ENCODE measurements around the gene RHBDD3. TPM values are rescaled to one million over a fixed set of nuclear protein-coding genes. Genes with fewer than 3 reads are reported as not detected.

The RHBDD3 gene
- total RNA-seq, 2 donors from 2014 or later: 22.4 to 29.4 TPM

DNA sequence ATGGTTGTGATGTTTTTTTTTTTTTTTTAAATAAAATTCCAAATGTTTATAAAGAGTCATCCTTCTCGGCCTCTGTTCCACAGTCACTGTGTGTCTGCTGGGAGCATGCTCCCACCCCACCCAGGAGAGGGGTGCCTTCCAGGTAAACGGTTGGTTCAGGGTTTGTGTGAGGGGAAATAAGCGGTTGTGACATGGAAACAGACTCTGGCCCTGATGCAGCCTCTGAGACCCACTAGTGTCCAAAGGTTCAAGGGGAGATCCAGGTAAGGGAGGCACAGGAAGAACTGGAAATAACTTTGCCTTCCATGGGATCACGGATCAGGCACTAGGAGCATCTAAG, 32.7 kb upstream of the RHBDD3 start:
- DNase-seq: no peak
- no peak for ATAC-seq (replicated peaks in 1 of 2)
- no peak overlapping the region for H3K4me3 Mint-ChIP-seq
- H3K27ac Mint-ChIP-seq: no peak overlapping the region
- no peaks in the 10 kb centered on the region for H3K9me3 Mint-ChIP-seq
- H3K4me1 Mint-ChIP-seq (ENCODE audit: low read depth): no peaks in the 10 kb centered on the region
- H3K27me3 Mint-ChIP-seq (ENCODE audit: low read depth): peaks cover 16% of the 10 kb centered on the region
- peaks cover 9 to 24% of the 10 kb centered on the region in 2 donors for H3K36me3 Mint-ChIP-seq (ENCODE audit: insufficient read depth in 2 of 2)

DNA sequence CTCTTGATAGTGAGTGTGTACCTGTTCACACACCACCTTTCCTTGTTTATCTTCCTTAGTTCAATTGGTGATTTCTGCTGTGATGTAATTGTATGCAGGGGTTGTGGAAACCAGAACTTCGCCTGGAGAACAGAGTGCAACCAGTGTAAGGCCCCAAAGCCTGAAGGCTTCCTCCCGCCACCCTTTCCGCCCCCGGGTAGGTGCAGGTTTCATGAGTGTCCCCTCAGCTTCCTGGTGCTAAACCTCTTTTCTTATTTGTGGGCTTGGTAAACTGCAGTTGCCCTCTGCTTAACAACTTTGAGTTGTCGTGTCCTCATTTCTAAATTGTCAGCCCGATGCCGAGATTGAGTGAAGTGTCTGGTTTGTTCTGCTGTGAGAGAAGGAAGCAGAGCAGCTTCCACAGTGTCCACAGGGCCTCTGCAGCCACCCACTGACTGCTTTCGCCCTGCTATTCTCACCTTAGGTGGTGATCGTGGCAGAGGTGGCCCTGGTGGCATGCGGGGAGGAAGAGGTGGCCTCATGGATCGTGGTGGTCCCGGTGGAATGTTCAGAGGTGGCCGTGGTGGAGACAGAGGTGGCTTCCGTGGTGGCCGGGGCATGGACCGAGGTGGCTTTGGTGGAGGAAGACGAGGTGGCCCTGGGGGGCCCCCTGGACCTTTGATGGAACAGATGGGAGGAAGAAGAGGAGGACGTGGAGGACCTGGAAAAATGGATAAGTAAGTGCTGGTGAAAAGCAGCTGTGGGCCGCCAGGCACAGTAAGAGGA, 31.5 kb upstream of the RHBDD3 start:
- Mint-ChIP-seq H3K4me1 (ENCODE audit: low read depth) (no peaks in the 10 kb centered on the region), H3K9me3 (no peaks in the 10 kb centered on the region), H3K4me3 (no peak overlapping the region), H3K27me3 (ENCODE audit: low read depth) (peaks cover 5% of the 10 kb centered on the region), H3K36me3 (ENCODE audit: insufficient read depth in 2 of 2) (peaks cover 9 to 26% of the 10 kb centered on the region in 2 donors), H3K27ac (no peak overlapping the region)
- DNase-seq (no peak), ATAC-seq (replicated peaks in 1 of 2) (no peak)

DNA sequence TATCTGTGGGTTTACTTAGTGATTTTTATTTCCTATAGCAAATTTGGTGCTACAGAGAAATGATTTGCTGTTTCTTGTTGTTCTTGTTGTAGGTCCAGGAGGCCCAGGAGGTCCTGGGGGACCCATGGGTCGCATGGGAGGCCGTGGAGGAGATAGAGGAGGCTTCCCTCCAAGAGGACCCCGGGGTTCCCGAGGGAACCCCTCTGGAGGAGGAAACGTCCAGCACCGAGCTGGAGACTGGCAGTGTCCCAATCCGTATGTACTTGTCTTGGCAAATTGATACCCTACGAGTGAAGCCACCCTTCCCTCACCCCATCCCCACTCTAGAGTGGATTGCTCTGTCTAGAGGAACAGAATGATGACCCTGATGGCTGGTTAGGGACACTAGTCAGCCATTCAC, 30.9 kb upstream of the RHBDD3 start:
- H3K27ac Mint-ChIP-seq: no peak overlapping the region

DNA sequence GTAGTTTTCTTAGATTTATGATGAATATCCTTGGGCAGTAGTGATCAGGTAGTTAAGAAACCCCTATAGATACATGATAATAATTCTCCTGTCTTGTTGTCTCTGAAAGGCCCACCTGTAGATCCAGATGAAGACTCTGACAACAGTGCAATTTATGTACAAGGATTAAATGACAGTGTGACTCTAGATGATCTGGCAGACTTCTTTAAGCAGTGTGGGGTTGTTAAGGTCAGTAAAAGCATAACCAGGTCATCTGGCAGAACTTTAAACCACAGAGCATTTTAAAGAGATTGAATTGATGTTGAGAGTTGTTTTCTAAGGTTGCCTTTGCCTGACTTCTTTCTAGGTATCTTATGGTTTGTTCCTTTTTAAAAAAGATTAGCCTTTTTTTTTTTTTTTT, 24.6 kb upstream of the RHBDD3 start:
- Mint-ChIP-seq H3K36me3 (ENCODE audit: insufficient read depth in 2 of 2) (peaks cover 11 to 54% of the 10 kb centered on the region in 2 donors), H3K27me3 (ENCODE audit: low read depth) (no peaks in the 10 kb centered on the region), H3K27ac (no peak overlapping the region), H3K4me1 (ENCODE audit: low read depth) (peaks cover 1% of the 10 kb centered on the region), H3K9me3 (no peaks in the 10 kb centered on the region), H3K4me3 (no peak overlapping the region)
- DNase-seq (no peak), ATAC-seq (replicated peaks in 1 of 2) (no peak)

More for the DNA sequence above, 30.9 kb upstream of the RHBDD3 start:
- Mint-ChIP-seq H3K9me3 (no peaks in the 10 kb centered on the region), H3K27me3 (ENCODE audit: low read depth) (no peaks in the 10 kb centered on the region), H3K36me3 (ENCODE audit: insufficient read depth in 2 of 2) (peaks cover 9 to 33% of the 10 kb centered on the region in 2 donors), H3K4me3 (no peak overlapping the region), H3K4me1 (ENCODE audit: low read depth) (no peaks in the 10 kb centered on the region)
- DNase-seq (no peak), ATAC-seq (replicated peaks in 1 of 2) (no peak)

DNA sequence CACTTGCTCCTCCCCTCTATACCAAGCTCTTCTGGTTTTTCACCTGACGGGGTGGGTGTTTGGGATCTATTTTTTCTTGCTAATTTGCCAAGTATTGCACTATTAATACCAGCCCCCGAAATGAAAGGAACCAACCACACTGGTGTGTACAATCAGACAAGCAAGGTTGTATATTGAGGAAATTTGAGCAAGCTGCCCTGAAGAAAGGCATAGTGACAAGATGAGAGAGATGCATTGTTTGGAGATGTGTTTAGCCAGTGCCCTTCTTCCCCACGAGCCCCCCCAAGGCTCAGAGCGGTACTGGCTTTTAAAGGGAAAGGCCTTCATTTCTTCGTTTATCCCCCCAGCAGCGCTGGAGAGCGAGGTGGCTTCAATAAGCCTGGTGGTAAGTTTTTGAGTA, 23.4 kb upstream of the RHBDD3 start:
- H3K27ac Mint-ChIP-seq: no peak overlapping the region
- H3K4me3 Mint-ChIP-seq: no peak overlapping the region
- H3K27me3 Mint-ChIP-seq (ENCODE audit: low read depth): no peaks in the 10 kb centered on the region
- ATAC-seq (replicated peaks in 1 of 2) (no peak), DNase-seq (no peak)
- no peaks in the 10 kb centered on the region for H3K9me3 Mint-ChIP-seq
- H3K36me3 Mint-ChIP-seq (ENCODE audit: insufficient read depth in 2 of 2): peaks cover 15 to 60% of the 10 kb centered on the region in 2 donors
- H3K4me1 Mint-ChIP-seq (ENCODE audit: low read depth): peaks cover 10% of the 10 kb centered on the region

DNA sequence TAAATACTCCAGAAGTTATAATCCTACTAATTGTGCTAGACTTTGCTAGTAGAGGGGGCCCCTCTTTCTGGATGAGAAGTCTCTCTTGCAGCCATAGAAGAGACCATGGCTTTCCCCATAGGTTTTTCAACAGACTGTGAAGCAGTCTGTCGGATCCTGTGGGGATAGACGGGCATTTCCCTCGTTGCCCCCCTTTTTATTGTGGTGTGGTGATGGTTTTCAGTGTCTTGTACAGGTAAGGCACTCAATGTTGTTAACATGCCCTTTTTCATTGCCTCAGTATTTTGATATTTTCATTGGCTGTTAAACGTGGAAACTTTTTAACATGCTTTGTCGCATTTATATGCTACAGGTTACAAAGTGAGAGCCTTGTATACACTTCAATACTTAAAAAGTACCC, 22.3 kb upstream of the RHBDD3 start:
- Mint-ChIP-seq H3K4me1 (ENCODE audit: low read depth) (peaks cover 10% of the 10 kb centered on the region), H3K4me3 (no peak overlapping the region), H3K9me3 (no peaks in the 10 kb centered on the region), H3K27ac (no peak overlapping the region), H3K27me3 (ENCODE audit: low read depth) (no peaks in the 10 kb centered on the region), H3K36me3 (ENCODE audit: insufficient read depth in 2 of 2) (peaks cover 15 to 58% of the 10 kb centered on the region in 2 donors)
- no peak for ATAC-seq (replicated peaks in 1 of 2)
- DNase-seq: no peak

- no peak for DNase-seq
- Mint-ChIP-seq H3K9me3 (no peaks in the 10 kb centered on the region), H3K27me3 (ENCODE audit: low read depth) (no peaks in the 10 kb centered on the region), H3K4me3 (no peak overlapping the region), H3K27ac (peak overlapping the region; percentile 68), H3K36me3 (ENCODE audit: insufficient read depth in 2 of 2) (peaks cover 20 to 60% of the 10 kb centered on the region in 2 donors), H3K4me1 (ENCODE audit: low read depth) (peaks cover 10% of the 10 kb centered on the region)
- no peak for ATAC-seq (replicated peaks in 1 of 2)
These were observed 21.1 kb upstream of the RHBDD3 start for GRCh38 chr22:29288837-29289236.

- peaks cover 16% of the 10 kb centered on the region for H3K4me1 Mint-ChIP-seq (ENCODE audit: low read depth)
- H3K9me3 Mint-ChIP-seq: no peaks in the 10 kb centered on the region
- no peak overlapping the region for H3K4me3 Mint-ChIP-seq
- H3K36me3 Mint-ChIP-seq (ENCODE audit: insufficient read depth in 2 of 2): peaks cover 20 to 64% of the 10 kb centered on the region in 2 donors
- ATAC-seq (replicated peaks in 1 of 2) (no peak), DNase-seq (no peak)
- no peaks in the 10 kb centered on the region for H3K27me3 Mint-ChIP-seq (ENCODE audit: low read depth)
- H3K27ac Mint-ChIP-seq: no peak overlapping the region
These were observed 16.4 kb upstream of the RHBDD3 start for GRCh38 chr22:29284196-29284595.

DNA sequence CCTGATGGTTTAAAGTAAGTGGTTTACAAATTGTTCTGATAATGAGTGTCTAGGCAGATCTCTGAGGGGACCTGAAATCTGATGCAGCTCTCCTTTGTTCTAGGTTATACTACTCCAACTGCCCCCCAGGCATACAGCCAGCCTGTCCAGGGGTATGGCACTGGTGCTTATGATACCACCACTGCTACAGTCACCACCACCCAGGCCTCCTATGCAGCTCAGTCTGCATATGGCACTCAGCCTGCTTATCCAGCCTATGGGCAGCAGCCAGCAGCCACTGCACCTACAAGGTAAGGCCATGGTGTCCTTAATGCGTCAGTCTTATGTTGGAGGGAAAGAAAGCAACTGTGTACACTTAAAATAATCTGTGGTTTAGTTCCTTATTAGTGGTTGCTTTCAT, 10.1 kb upstream of the RHBDD3 start:
- H3K4me1 Mint-ChIP-seq (ENCODE audit: low read depth): peaks cover 53% of the 10 kb centered on the region

DNA sequence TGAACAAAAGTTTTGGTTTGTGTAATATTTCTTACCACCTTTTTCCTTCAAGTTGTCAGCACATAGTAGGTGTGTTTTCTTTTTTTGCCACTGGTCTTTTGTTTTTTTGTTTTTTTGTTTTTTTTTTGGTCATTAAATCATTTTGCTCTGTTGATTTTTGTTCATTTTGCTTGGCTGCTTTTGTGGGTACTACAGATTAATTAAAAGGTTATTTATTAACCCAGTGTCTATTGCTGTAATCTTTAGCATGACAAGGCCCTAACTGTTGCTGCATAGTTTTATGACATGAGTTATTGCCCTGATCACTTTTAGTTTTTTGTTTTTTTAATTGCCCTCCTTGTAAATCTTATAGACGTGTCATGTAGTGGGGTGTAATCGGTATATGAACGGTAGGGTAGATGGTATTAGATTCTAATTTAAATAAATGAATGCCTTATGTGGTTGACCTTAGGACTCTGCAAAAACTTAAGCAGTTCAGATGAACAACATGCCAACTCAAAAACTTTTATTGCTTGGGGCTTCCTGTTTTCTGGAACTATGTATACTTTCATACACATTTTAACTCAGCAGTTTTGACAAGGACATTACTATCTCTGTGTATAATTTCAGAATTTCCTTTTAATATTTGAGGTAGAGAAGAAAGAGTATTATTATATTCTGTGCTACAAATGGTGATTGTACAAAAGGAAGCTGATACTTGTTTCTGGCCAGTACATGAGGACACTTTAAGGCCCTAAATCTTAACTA, 8.2 kb upstream of the RHBDD3 start:
- Mint-ChIP-seq H3K4me1 (ENCODE audit: low read depth) (peaks cover 66% of the 10 kb centered on the region), H3K9me3 (no peaks in the 10 kb centered on the region), H3K27ac (peak overlapping the region; percentile 92), H3K27me3 (ENCODE audit: low read depth) (no peaks in the 10 kb centered on the region), H3K4me3 (peak overlapping the region in 1 of 2 donors; percentile 50), H3K36me3 (ENCODE audit: insufficient read depth in 2 of 2) (peaks cover 19 to 69% of the 10 kb centered on the region in 2 donors)
- DNase-seq (no peak), ATAC-seq (replicated peaks in 1 of 2) (no peak)

More for the DNA sequence above, 10.1 kb upstream of the RHBDD3 start:
- H3K9me3 Mint-ChIP-seq: no peaks in the 10 kb centered on the region
- no peak for DNase-seq
- no peak overlapping the region for H3K4me3 Mint-ChIP-seq
- peak overlapping the region; percentile 26 for H3K27ac Mint-ChIP-seq
- no peak for ATAC-seq (replicated peaks in 1 of 2)
- no peaks in the 10 kb centered on the region for H3K27me3 Mint-ChIP-seq (ENCODE audit: low read depth)
- H3K36me3 Mint-ChIP-seq (ENCODE audit: insufficient read depth in 2 of 2): peaks cover 21 to 73% of the 10 kb centered on the region in 2 donors

DNA sequence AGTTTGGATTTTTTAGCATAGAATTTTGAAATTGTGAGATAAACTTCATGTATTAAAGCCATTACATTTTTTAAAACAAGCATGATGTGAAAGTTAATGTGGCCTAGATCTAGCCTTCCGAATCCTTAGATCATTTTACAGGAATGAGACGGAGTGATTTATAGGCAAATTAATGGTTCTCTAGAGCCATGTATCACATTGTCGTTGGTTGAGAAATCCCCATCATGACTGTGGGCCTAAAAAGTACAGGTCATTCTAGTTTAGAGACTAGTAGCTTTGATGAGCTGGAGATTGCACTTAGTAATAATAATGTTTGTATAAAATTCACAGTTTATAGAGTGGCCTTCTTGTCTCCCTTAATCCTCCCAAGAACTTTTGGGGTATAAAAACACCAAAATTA, 7.4 kb upstream of the RHBDD3 start:
- no peak for DNase-seq
- no peaks in the 10 kb centered on the region for H3K9me3 Mint-ChIP-seq
- H3K27ac Mint-ChIP-seq: peak overlapping the region; percentile 92
- H3K27me3 Mint-ChIP-seq (ENCODE audit: low read depth): no peaks in the 10 kb centered on the region
- no peak for ATAC-seq (replicated peaks in 1 of 2)
- peaks cover 23 to 68% of the 10 kb centered on the region in 2 donors for H3K36me3 Mint-ChIP-seq (ENCODE audit: insufficient read depth in 2 of 2)
- H3K4me1 Mint-ChIP-seq (ENCODE audit: low read depth): peaks cover 74% of the 10 kb centered on the region
- no peak overlapping the region for H3K4me3 Mint-ChIP-seq

DNA sequence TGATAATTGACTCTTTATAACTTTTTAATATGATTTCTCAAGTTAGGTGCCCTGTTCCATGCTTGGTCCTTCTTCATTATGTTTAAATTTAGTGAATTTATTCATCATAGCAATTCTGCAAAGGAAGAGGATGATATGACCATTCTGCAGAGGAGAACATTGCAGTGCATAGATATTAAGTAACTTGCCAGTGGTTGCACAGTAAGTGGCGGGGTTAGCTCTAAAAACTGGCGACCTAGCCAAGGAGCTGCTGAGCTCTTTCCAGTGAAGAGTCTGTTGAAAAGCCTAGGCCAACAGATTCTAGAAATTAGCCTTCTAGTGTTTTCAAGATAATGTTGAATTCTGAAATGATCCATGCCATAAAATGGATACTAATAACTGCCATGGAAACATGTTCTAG, 4.8 kb upstream of the RHBDD3 start:
- no peaks in the 10 kb centered on the region for H3K9me3 Mint-ChIP-seq
- no peak for ATAC-seq (replicated peaks in 1 of 2)

DNA sequence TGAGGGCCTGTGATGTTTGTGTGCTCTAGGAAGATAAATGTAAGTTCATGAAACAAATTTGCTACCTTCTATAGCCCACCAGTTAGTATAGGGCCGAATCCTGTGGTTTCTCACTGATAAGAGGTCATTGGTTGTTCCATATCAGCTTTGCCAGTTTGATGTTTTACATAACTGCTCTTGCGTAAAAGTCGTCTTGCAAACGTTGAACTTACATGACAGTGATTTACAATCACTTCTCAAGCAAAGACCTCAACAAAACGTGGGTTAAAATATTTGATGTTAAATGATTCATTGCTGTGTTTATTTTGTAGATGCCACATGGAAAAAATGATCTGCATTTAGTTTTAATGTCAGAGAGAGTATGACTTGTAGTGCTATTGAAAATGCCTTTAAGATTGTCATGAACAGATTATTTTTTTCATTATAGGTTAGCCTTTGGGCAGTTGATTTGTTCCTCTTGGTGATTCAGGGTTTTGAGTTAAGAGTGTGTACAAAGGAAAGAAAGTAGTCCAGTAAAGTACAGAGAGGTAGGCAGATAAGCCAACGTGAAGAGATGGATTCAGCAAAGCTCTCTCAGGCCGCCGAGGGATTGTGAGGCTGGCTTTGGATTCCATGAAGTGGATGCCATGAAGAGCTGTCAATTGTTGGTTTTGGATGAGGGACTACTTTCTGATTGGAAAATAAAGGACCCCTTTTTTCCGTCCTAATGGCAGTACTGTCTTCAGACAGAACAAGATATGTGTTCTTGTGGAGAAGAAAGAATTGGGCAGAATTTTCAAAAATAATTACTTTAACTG, 2.9 kb upstream of the RHBDD3 start:
- ATAC-seq (replicated peaks in 1 of 2) (no peak), DNase-seq (no peak)
- peak overlapping the region; percentile 81 to 98 for H3K4me3 Mint-ChIP-seq
- H3K36me3 Mint-ChIP-seq (ENCODE audit: insufficient read depth in 2 of 2): peaks cover 19 to 47% of the 10 kb centered on the region in 2 donors
- no peaks in the 10 kb centered on the region for H3K9me3 Mint-ChIP-seq
- H3K27me3 Mint-ChIP-seq (ENCODE audit: low read depth): no peaks in the 10 kb centered on the region
- peak overlapping the region; percentile 96 for H3K27ac Mint-ChIP-seq
- H3K4me1 Mint-ChIP-seq (ENCODE audit: low read depth): peaks cover 81% of the 10 kb centered on the region

More for the DNA sequence above, 4.8 kb upstream of the RHBDD3 start:
- Mint-ChIP-seq H3K27ac (peak overlapping the region; percentile 82), H3K4me3 (peak overlapping the region in 1 of 2 donors; percentile 81), H3K36me3 (ENCODE audit: insufficient read depth in 2 of 2) (peaks cover 24 to 62% of the 10 kb centered on the region in 2 donors), H3K27me3 (ENCODE audit: low read depth) (no peaks in the 10 kb centered on the region), H3K4me1 (ENCODE audit: low read depth) (peaks cover 84% of the 10 kb centered on the region)
- DNase-seq: no peak
